Mucosa of rectum (tissue), 2 donors: ENCODE results near the gene DHRS1.
A peak's percentile ranks its signal among the peaks of the same experiment; 100 is the strongest.
"Not testable (repeated sequence)": the region's sequence is repeated elsewhere in the genome, so short reads cannot be mapped to it uniquely, and the experiment has no call there.

Experiments used
- H3K27ac ChIP-seq, 2 donors: one replicate each; pipeline ENCODE4 v1.7.0; 2013; ENCODE audit warnings: inconsistent platforms in 2 of 2, low read depth in 2 of 2, low read length in 2 of 2
- H3K27me3 ChIP-seq, 2 donors: one replicate each; pipeline ENCODE4 v1.7.0; 2013; ENCODE audit warnings: low read length in 2 of 2; ENCODE audit not compliant: control insufficient read depth in 2 of 2, insufficient read depth in 2 of 2
- H3K36me3 ChIP-seq, 2 donors: one replicate each; pipeline ENCODE4 v1.7.0; 2013; ENCODE audit warnings: low read length in 2 of 2; ENCODE audit not compliant: control insufficient read depth in 2 of 2, insufficient read depth in 2 of 2
- H3K4me1 ChIP-seq, 2 donors: one replicate each; pipeline ENCODE4 v1.7.0; 2013; ENCODE audit warnings: low read length in 2 of 2, mild to moderate bottlenecking in 1 of 2; ENCODE audit not compliant: control insufficient read depth in 2 of 2, insufficient read depth in 2 of 2
- H3K4me3 ChIP-seq, 2 donors: one replicate each; pipeline ENCODE4 v1.7.0; 2013; ENCODE audit warnings: low read length in 2 of 2
- H3K9ac ChIP-seq, 2 donors: one replicate each; pipeline ENCODE4 v1.7.0; 2013; ENCODE audit warnings: low read length in 2 of 2, low read depth in 1 of 2, mild to moderate bottlenecking in 1 of 2
- H3K9me3 ChIP-seq, 2 donors: one replicate each; pipeline ENCODE4 v1.7.0; 2013; ENCODE audit warnings: low read length in 2 of 2; ENCODE audit not compliant: control insufficient read depth in 2 of 2
- donor health status: healthy.
- donor health status: Normal muscosa, but diverticular disease.

DHRS1 gene

DNA sequence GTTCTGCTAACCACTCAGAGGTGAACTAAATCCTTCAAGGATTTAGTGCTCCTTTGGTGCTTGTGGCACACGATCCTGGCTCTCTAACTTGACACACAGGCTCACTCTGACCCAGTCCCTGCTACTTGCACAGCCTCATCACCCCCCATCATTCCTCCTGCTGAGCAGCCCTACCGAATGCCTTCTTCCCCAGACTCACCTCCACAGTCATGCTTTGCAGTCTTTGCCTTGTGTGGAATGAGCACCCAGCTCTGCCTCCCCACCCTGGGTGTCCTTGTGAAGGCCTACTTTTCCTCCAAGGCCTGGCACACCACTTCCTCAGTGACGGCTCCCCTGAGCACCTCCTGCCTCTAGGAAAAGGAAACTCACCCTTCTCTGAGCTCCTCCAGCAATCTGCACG, 49.2 kb downstream of the DHRS1 start:
- H3K4me3 ChIP-seq, result no peak overlapping the region

DNA sequence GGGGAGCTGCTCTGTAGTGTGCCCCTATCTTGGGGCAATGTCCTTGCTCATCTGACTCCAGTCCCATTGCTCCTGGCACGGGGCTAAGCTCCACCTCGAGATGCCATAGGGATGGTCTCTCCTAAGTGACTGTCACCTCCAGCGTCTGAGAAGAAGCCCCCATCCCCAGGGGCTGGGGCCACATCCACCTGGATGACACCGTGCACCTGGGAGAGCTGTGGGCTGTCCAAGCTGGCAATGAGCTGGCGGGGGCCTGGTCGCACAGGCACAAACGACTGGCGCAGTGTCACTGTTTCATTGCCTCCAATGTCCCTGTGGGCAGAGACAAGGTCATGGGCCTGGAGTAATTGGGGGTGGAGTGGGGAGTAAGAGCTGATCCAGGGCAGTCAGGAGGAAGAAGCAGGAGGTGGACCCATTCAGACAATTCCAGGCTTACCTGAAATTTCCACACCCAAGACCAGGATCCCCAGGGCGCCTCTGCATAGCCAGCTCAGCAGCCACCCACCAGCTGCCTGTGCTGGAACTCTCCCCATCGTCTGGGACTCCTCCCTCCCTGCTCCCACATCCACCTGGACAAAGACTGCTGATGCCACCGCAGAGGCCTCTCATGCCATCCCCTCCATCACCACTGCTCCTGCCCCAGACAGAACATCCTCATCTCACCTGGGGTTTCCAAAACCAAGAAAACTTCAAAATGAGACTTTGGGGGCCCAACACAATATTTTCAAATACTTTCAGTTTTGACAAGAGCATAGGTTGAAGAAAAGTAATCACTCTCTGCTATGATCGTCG, 50.2 kb downstream of the DHRS1 start:
- H3K4me1 ChIP-seq, result peaks cover 0 to 3% of the 10 kb centered on the region in 2 donors
- H3K9me3 ChIP-seq, result no peaks in the 10 kb centered on the region
- no peak overlapping the region for H3K4me3 ChIP-seq
- H3K36me3 ChIP-seq, result peaks cover 4 to 5% of the 10 kb centered on the region in 2 donors
- no peak overlapping the region for H3K9ac ChIP-seq
- H3K27me3 ChIP-seq, result no peaks in the 10 kb centered on the region
- no peak overlapping the region for H3K27ac ChIP-seq

More for the DNA sequence above, 49.2 kb downstream of the DHRS1 start:
- Histone ChIP-seq H3K27me3 (no peaks in the 10 kb centered on the region), H3K27ac (no peak overlapping the region), H3K9ac (no peak overlapping the region), H3K4me1 (peaks cover 0 to 3% of the 10 kb centered on the region in 2 donors), H3K36me3 (peaks cover 4 to 5% of the 10 kb centered on the region in 2 donors), H3K9me3 (no peaks in the 10 kb centered on the region)

DNA sequence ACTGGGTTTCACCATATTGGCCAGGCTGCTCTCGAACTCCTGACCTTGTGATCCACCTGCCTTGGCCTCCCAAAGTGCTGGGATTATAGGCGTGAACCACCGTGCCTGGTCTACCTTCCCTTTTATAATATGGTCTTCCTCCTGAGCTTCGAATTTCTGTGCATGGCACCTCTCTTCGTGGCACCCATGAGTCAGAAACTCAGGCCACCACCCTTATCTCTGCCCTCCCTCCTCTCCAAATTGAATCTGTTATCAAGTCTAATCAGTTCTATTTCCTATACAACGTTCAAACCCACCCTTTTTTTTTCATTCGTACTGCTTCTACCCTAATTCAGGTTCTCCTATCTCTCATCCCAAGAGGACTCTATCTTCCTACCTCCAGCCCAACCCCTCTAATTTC, 52.2 kb downstream of the DHRS1 start:
- H3K9me3 ChIP-seq, result no peaks in the 10 kb centered on the region
- no peak overlapping the region for H3K27ac ChIP-seq

DNA sequence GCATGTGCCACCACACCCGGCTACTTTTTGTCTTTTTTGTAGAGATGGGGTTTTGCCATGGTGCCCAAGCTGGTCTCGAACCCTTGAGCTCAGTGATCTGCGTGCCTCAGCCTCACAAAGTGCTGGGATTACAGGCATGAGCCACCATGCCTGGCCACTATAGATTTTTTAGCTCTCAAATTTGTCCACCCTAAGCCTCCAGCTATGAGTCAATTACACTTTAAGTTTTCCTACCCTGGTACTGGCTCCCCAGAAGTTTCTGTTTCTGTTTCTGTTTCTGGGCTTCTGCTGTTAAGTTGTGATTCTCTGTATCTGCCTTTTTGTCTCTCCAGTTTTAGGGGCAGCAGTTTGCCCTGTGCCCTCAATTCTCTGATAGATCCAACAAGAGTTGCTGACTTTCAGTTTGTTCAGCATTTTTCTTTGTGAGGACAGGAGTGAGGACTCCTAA, 52.8 kb downstream of the DHRS1 start:
- no peaks in the 10 kb centered on the region for H3K27me3 ChIP-seq
- H3K27ac ChIP-seq, result no peak overlapping the region
- peak overlapping the region in 1 of 2 donors; percentile 56 for H3K9ac ChIP-seq

More for the DNA sequence above, 52.2 kb downstream of the DHRS1 start:
- no peak overlapping the region for H3K4me3 ChIP-seq
- no peak overlapping the region for H3K9ac ChIP-seq
- H3K27me3 ChIP-seq, result no peaks in the 10 kb centered on the region
- peaks cover 8 to 9% of the 10 kb centered on the region in 2 donors for H3K4me1 ChIP-seq
- peaks cover 0 to 4% of the 10 kb centered on the region in 2 donors for H3K36me3 ChIP-seq

DNA sequence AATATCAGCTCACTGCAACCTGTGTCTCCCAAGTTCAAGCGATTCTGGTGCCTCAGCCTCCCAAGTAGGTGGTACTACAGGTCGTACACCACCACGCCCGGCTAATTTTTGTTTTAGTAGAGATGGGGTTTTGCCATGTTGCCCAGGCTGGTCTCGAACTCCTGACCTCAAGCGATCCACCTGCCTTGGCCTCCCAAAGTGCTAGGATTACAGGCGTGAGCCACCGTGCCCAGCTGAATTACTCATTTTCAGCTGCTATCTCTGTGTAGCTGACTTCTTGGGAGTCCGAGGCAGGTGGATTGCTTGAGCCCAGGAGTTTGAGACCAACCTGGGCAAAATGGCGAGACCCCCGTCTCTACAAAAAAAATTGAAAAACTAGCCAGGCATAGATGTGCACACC, 54.2 kb downstream of the DHRS1 start:
- not testable (repeated sequence) for H3K27me3 ChIP-seq, H3K9ac ChIP-seq, H3K27ac ChIP-seq, H3K4me3 ChIP-seq, H3K9me3 ChIP-seq
- Histone ChIP-seq H3K4me1 (peaks cover 21 to 23% of the 10 kb centered on the region in 2 donors), H3K36me3 (peaks cover 8 to 12% of the 10 kb centered on the region in 2 donors)

More for the DNA sequence above, 52.8 kb downstream of the DHRS1 start:
- Histone ChIP-seq H3K36me3 (peaks cover 0 to 4% of the 10 kb centered on the region in 2 donors), H3K4me3 (no peak overlapping the region), H3K4me1 (peaks cover 10% of the 10 kb centered on the region in 2 donors), H3K9me3 (no peaks in the 10 kb centered on the region)

DNA sequence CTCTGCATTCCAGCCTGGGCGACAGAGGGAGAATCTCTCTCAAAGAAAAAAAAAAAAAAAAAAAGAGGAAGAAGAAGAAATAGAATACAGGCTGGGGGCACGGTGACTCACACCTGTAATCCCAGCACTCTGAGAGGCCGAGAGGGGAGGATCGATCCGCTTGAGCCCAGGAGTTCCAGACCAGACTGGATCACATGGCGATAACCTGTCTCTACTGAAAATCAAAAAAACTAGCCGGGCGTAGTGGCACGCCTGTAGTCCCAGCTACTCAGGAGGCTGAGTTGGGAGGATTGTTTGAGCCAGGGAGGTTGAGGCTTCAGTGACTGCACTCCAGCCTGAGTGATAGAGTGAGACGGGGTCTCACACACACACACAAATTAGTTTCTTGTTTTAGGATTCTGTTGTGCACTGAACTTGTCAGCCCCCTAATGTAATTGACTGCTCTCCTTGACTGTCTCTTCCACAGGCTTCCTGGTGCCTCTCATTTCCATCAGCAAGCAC, 56.2 kb downstream of the DHRS1 start:
- no peaks in the 10 kb centered on the region for H3K9me3 ChIP-seq
- H3K27me3 ChIP-seq, result no peaks in the 10 kb centered on the region
- H3K36me3 ChIP-seq, result peaks cover 26 to 27% of the 10 kb centered on the region in 2 donors
- H3K4me3 ChIP-seq, result peak overlapping the region; percentile 82 to 91
- peak overlapping the region; percentile 99 to 100 for H3K27ac ChIP-seq
- peaks cover 25 to 31% of the 10 kb centered on the region in 2 donors for H3K4me1 ChIP-seq
- H3K9ac ChIP-seq, result peak overlapping the region; percentile 95 to 97

DNA sequence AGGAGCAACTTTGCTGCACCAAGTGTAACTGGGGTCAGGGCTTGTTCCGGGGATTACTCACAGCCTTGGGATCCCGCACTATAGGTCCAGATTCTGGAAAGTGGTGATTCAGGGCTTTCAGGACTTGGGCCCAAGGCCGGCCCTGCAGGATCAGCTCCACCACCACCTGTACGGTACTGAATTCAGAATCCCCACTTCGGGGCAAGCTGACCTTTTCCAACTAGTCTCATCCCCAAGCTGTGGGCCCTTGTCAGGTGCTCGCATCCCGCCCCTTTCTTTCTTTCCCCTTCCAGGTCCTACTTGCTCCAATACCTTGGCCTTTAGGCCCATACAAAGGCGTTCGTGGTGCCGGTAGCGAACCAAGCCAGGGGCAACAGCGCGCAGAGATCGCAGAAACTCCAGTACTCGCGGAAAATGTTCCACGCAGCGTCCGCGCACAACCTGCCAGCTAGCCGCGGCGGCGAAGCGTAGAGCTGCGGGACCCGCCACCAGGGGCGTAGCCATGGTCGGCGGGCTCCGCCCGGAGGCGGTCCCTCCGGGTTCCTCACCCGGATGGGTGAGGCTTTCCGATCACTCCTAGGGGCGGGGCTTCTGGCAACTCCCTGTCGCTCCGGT, 57.6 kb downstream of the DHRS1 start:
- Histone ChIP-seq H3K9ac (peak overlapping the region; percentile 95 to 97), H3K4me1 (peaks cover 25 to 31% of the 10 kb centered on the region in 2 donors), H3K9me3 (no peaks in the 10 kb centered on the region), H3K27ac (peak overlapping the region; percentile 99 to 100), H3K36me3 (peaks cover 36 to 42% of the 10 kb centered on the region in 2 donors), H3K4me3 (peak overlapping the region; percentile 82 to 91), H3K27me3 (no peaks in the 10 kb centered on the region)
